ENCODE data around the gene GLRX2.

GLRX2 gene

GRCh38 chr1:193143285-193143684 lies 38.1 kb upstream of the GLRX2 start:
- no peaks in the 10 kb centered on the region for H3K9me3 ChIP-seq (ENCODE audit: low read length)
- no peak overlapping the region for H3K4me2 ChIP-seq (ENCODE audit: low read length)
- H3K79me2 ChIP-seq (ENCODE audit: insufficient read depth, low read length): no peaks in the 10 kb centered on the region
- no peaks in the 10 kb centered on the region for H4K20me1 ChIP-seq (ENCODE audit: insufficient read depth, low read length)
- H3K9me2 ChIP-seq (ENCODE audit: low read depth, low read length): no peaks in the 10 kb centered on the region
- H3K27me3 ChIP-seq (ENCODE audit: insufficient read depth, low read length): no peaks in the 10 kb centered on the region
- H2AFZ ChIP-seq (ENCODE audit: low read length): no peak overlapping the region
- peak; percentile 36; the same call in 1 of the 2 replicates for TF ChIP-seq CTCF (IDR thresholded peaks at IDR 0.05; ENCODE audit: low read length)
- TF ChIP-seq EZH2 (IDR thresholded peaks at IDR 0.05; ENCODE audit: borderline replicate concordance, low read length): no peak
- H3K4me1 ChIP-seq (ENCODE audit: insufficient read depth, low read length, severe bottlenecking): no peaks in the 10 kb centered on the region
- H3K36me3 ChIP-seq (ENCODE audit: insufficient read depth, low read length): peaks cover 84% of the 10 kb centered on the region
- H3K4me3 ChIP-seq (ENCODE audit: low read depth, low read length, poor library complexity, severe bottlenecking): no peak overlapping the region
- no peak overlapping the region for H3K9ac ChIP-seq (ENCODE audit: low read length)
- H3K27ac ChIP-seq (ENCODE audit: low read depth, low read length, poor library complexity, severe bottlenecking): no peak overlapping the region
- 0 out of 2 replicates have a peak, but pooled peaks cover 9% of the 10 kb centered on the region for H3F3A ChIP-seq (ENCODE audit: insufficient read depth, low read length)

- Histone ChIP-seq H3K27me3 (ENCODE audit: insufficient read depth, low read length) (no peaks in the 10 kb centered on the region), H3K9ac (ENCODE audit: low read length) (no peak overlapping the region), H3K4me1 (ENCODE audit: insufficient read depth, low read length, severe bottlenecking) (no peaks in the 10 kb centered on the region), H3F3A (ENCODE audit: insufficient read depth, low read length) (0 out of 2 replicates have a peak, but pooled peaks cover 9% of the 10 kb centered on the region), H3K4me3 (ENCODE audit: low read depth, low read length, poor library complexity, severe bottlenecking) (no peak overlapping the region), H3K9me3 (ENCODE audit: low read length) (no peaks in the 10 kb centered on the region), H4K20me1 (ENCODE audit: insufficient read depth, low read length) (no peaks in the 10 kb centered on the region), H3K4me2 (ENCODE audit: low read length) (no peak overlapping the region), H3K27ac (ENCODE audit: low read depth, low read length, poor library complexity, severe bottlenecking) (no peak overlapping the region), H3K36me3 (ENCODE audit: insufficient read depth, low read length) (peaks cover 84% of the 10 kb centered on the region), H3K9me2 (ENCODE audit: low read depth, low read length) (no peaks in the 10 kb centered on the region), H2AFZ (ENCODE audit: low read length) (no peak overlapping the region), H3K79me2 (ENCODE audit: insufficient read depth, low read length) (no peaks in the 10 kb centered on the region)
- TF ChIP-seq EZH2 (IDR thresholded peaks at IDR 0.05; ENCODE audit: borderline replicate concordance, low read length): no peak
- no peak for TF ChIP-seq CTCF (IDR thresholded peaks at IDR 0.05; ENCODE audit: low read length)
These were observed 37.2 kb upstream of the GLRX2 start for GRCh38 chr1:193142409-193142808.

- no peaks in the 10 kb centered on the region for H3K9me3 ChIP-seq (ENCODE audit: low read length)
- no peaks in the 10 kb centered on the region for H4K20me1 ChIP-seq (ENCODE audit: insufficient read depth, low read length)
- H3K9ac ChIP-seq (ENCODE audit: low read length): no peak overlapping the region
- no peak overlapping the region for H3K27ac ChIP-seq (ENCODE audit: low read depth, low read length, poor library complexity, severe bottlenecking)
- H3K27me3 ChIP-seq (ENCODE audit: insufficient read depth, low read length): no peaks in the 10 kb centered on the region
- no peaks in the 10 kb centered on the region for H3K79me2 ChIP-seq (ENCODE audit: insufficient read depth, low read length)
- H3K4me1 ChIP-seq (ENCODE audit: insufficient read depth, low read length, severe bottlenecking): no peaks in the 10 kb centered on the region
- no peak overlapping the region for H3K4me2 ChIP-seq (ENCODE audit: low read length)
- H2AFZ ChIP-seq (ENCODE audit: low read length): no peak overlapping the region
- H3K9me2 ChIP-seq (ENCODE audit: low read depth, low read length): no peaks in the 10 kb centered on the region
- 0 out of 2 replicates have a peak, but pooled peaks cover 9% of the 10 kb centered on the region for H3F3A ChIP-seq (ENCODE audit: insufficient read depth, low read length)
- peaks cover 85% of the 10 kb centered on the region for H3K36me3 ChIP-seq (ENCODE audit: insufficient read depth, low read length)
- H3K4me3 ChIP-seq (ENCODE audit: low read depth, low read length, poor library complexity, severe bottlenecking): no peak overlapping the region
- no peak for TF ChIP-seq CTCF (IDR thresholded peaks at IDR 0.05; ENCODE audit: low read length)
- TF ChIP-seq EZH2 (IDR thresholded peaks at IDR 0.05; ENCODE audit: borderline replicate concordance, low read length): no peak
These were observed 36.6 kb upstream of the GLRX2 start for GRCh38 chr1:193141804-193142203.

All from OCI-LY1 (cell line).